Measurements from ENCODE around the gene TPRG1.
A peak's percentile ranks its signal among the peaks of the same experiment; 100 is the strongest.

Gene TPRG1

DNA sequence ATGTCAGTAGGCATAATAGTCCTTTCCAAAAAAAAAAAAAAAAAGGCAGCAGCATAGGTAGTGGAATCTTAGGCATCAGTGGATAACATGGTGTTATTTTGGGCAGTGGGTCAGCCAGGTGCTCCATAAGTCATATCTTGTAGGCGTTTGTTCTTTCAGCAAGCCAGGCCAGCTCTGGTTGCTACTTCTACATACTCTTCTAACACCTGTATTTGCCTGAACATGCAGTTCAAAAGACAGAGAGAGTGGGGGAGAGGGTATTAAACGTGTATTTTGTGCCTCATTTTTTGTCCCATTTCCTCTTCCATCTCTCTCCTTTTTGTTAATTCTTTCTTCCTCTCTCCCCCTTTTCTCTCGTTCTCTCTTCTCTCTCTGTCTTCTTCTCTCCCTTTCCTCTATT is 110.4 kb downstream of the TPRG1 start:
- no peak for DNase-seq (ENCODE audit: low read depth)

DNA sequence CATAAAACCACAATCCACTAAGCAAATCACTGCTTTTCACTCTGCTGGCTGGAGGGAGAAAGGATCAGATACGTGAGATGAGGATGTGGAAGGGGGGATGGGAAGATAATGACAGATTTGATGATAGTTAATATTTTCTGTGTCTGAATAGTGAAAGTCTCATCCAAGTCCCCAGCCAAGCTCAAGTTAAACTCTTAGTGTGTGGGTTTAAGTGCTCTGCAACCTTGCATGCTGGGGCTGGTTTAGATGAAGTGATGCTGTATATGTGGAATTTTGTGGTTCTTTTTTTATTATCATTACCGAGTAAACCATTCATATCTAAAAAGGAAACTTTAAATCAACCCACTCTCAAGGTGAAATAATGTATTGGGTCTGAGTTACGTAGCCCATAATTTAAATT is 111.0 kb downstream of the TPRG1 start:
- no peak for DNase-seq (ENCODE audit: low read depth)

DNA sequence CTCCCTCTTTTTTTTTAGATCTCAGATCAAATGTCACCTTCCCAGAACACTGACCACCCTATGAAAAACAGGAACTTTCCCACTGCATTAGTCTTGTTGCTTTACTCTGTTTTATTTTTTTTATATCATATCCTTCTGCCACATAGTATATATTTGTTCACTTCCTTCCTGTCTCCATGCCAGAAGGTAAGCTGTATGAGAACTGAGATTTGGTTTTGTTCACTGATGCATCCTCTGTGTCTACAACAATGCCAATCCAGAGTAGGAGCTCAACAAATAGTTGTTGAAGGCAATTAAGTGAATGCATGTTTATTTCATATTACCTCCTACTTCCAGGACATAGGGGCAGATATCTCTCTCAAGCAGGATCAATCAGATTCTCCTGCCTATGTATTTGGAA is 114.4 kb downstream of the TPRG1 start:
- DNase-seq (ENCODE audit: low read depth): no peak

GRCh38 chr3:189286916-189287315 is 115.1 kb downstream of the TPRG1 start:
- DNase-seq (ENCODE audit: low read depth): no peak

- no peak for DNase-seq (ENCODE audit: low read depth)
Measured at GRCh38 chr3:189288348-189289235, 116.8 kb downstream of the TPRG1 start.

GRCh38 chr3:189289251-189289650 is 117.5 kb downstream of the TPRG1 start:
- DNase-seq (ENCODE audit: low read depth): no peak

GRCh38 chr3:189292667-189293484 is 121.1 kb downstream of the TPRG1 start:
- no peak for DNase-seq (ENCODE audit: low read depth)

DNA sequence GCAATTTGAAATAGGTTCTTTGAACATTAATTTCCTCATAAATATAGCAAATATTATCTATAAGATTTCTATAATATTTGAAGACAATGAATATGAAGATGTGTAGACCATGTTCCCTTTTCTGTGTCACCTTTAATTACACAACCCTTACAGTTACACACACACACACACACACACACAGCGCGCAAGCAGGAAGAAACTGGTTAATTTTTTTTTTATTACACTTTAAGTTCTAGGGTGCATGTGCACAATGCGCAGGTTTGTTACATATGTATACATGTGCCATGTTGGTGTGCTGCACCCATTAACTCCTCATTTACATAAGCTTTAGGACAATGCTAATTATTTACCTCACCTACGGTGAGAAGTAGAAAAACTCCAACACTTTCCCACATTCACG is 122.9 kb downstream of the TPRG1 start:
- no peak for DNase-seq (ENCODE audit: low read depth)

GRCh38 chr3:189295089-189295488 is 123.3 kb downstream of the TPRG1 start:
- DNase-seq (ENCODE audit: low read depth): no peak

DNA sequence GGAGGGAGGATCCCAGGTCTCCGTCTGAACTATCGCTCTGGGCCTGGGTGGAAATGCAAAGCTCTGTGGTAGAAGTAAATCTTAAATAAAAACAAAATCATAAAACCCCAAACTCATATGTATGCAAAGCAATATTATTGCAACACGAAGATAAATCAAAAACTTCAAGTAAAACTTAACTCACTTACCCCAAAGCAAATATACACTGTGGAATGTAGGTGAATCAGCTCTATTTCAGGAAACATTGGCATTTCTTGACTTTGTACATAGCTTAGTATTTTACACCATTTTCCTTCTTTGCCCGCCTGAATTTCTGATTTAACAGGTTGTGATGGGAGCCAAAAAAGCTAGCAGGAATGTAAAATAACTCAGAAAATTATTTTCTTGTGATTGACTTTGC is 126.2 kb downstream of the TPRG1 start:
- DNase-seq (ENCODE audit: low read depth): no peak

DNA sequence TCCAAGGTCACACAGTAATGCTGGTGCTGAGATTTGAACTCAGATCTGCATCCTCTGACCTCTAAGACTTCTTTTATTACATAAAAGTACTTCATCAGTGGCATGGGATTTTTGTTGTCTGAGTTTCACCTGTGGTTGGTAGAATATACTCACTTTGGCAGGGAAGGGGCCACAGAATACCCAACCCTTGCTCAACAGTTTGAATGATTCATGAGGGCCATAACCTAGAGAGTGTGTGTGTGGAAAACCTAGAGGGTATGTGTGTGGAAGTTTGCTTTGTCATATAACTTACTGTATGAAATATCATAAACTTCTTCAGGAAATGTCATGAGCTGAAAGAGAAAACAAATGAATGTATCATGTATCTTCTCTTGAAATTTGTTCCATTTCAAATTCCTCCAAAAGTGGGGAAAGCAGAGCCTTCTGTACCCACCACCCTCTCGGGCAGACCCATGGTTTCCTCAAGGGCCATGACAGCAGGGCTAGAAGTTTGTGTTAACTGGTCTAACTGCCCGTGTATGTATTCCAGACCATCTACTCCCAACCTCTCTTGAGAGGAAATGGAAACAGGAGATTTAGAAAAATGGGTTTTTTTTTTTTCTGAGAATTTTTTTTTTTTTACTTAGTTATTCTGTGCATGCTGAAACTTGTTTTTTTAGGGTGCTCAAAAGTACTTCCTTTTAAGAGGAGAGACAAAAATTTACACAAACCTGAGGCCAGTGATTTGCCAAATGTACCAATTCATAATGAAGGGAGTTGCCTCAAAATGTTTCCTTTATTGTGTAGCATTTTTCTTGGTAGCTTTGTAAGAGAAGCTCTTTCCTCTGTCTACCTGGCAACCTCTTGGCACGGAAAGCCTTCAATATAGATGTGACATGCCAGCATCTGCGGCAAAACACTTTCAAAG is 127.0 kb downstream of the TPRG1 start:
- no peak for DNase-seq (ENCODE audit: low read depth)

- no peak for DNase-seq (ENCODE audit: low read depth)
Measured at GRCh38 chr3:189300345-189300744, 128.6 kb downstream of the TPRG1 start.

- no peak for DNase-seq (ENCODE audit: low read depth)
Measured at GRCh38 chr3:189301479-189301878, 129.7 kb downstream of the TPRG1 start.

GRCh38 chr3:189303584-189303983 is 131.8 kb downstream of the TPRG1 start:
- no peak for DNase-seq (ENCODE audit: low read depth)

- peak; percentile 30 for DNase-seq (ENCODE audit: low read depth)
Measured at GRCh38 chr3:189304465-189305351, 132.9 kb downstream of the TPRG1 start.

- no peak for DNase-seq (ENCODE audit: low read depth)
Measured at GRCh38 chr3:189305412-189305811, 133.6 kb downstream of the TPRG1 start.

GRCh38 chr3:189307963-189308362 is 136.2 kb downstream of the TPRG1 start:
- DNase-seq (ENCODE audit: low read depth): no peak

- no peak for DNase-seq (ENCODE audit: low read depth)
Measured at GRCh38 chr3:189308608-189309007, 136.8 kb downstream of the TPRG1 start.

DNA sequence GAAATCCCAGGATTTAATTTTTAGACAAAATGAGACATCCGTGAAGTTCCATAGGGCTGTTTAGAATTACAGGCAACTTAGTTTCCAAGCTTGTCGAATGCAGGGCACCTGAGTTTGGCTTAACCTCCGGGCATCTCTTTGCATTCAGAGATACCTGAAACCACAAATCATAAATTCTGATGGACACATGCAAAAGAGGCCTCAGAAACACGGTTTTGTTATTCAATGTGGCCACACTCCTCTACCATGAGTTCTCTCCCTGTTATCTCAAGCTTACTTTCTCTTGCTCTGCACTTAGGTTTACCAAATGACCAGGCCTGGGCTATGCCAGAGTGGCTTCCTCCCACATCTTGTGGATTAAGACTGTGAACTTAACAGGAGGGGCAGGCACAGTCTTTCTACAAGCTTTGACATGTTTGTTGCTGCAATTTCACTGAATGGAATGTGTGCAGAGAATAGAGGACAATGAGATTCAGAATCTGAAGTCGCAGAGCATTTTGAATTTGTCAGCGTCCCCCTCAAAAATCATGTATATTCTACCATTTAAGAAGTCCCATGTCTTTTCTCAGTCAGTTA is 137.7 kb downstream of the TPRG1 start:
- DNase-seq (ENCODE audit: low read depth): no peak

- DNase-seq (ENCODE audit: low read depth): no peak
Measured at GRCh38 chr3:189311521-189311920, 139.8 kb downstream of the TPRG1 start.

- DNase-seq (ENCODE audit: low read depth): no peak
Measured at GRCh38 chr3:189312866-189313265, 141.1 kb downstream of the TPRG1 start.
